GM21576 (cell line): ENCODE results near the gene GM2A.
"Not testable (repeated sequence)": the region's sequence is repeated elsewhere in the genome, so short reads cannot be mapped to it uniquely, and the experiment has no call there.

ENCODE experiments used
- ATAC-seq: cut with Tn5 transposase; IDR thresholded peaks from one replicate; pipeline ENCODE4 v1.9.1; 2021; ENCODE audit warnings: mild to moderate bottlenecking, moderate library complexity; ENCODE audit not compliant: unreplicated experiment

The GM2A gene

GRCh38 chr5:151227918-151228447 is 25.0 kb upstream of the GM2A start:
- no peak for ATAC-seq

DNA sequence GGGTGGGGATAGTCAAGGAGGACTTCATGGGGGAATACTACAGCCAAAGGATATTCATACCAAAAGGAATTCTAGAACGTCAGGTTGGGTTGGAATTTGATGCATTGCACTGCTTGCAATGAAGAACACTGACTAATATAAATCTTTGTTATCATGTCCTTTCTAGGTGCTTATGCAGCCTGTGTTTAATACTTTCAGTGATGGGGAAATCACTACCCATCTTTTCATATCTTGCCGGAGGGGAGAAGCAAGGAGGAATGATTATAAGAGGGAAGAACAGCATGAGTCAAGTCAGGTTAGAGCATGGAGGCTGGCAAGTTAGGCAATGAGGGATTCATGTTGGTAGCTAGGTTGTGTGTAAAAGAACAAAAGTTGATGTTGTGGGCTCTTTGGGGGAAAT is 24.0 kb upstream of the GM2A start:
- no peak for ATAC-seq

DNA sequence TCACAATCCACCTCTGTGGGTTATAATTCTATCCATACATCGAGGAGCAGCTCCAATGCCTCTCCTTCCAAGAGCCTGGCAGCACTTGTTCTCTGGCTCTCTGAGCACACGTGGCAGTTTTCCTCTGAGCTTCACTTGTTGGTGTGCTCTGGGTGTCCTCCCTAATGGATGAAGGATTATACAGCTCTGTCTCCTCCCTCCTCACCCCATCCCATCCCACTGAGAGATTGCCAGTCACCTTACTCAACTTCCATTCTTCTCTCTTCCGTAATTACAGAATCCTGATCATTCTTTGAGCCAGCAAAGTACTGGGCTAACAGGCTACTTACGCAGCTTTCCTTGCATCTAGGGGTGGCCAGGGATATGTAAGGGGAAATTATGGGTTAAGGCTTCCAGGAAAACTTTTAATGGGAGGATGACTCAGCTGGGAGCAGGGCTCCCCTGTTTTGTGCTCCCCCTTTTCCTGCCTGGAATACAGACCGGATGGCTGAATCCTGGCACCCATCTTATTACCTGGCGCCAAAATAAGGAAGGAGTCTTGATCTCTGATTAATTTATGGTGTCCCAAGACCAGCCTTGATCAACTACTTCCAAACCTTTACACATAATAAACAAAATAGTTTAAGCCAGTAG is 22.8 kb upstream of the GM2A start:
- no peak for ATAC-seq

DNA sequence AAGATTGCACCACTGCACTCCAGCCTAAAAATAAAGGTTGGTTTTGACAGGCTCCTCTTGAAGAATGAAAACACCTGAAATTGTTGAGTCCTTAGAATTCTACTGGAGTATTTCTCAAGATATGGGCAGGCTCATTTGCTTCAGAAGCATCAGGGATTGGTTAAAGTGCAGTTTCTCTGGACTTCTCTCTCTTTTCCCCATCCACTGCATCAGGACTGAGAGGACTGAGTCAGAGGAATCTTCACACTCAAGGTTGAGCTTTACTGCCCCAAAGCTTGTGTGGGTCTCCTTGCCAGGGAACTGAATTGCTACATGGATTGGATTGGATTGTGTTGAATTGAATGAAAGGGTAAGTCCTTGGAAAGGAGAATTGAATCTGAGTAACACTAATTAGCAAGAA is 21.6 kb upstream of the GM2A start:
- no peak for ATAC-seq

GRCh38 chr5:151233616-151234085 is 19.3 kb upstream of the GM2A start:
- ATAC-seq, result peak; percentile 57

DNA sequence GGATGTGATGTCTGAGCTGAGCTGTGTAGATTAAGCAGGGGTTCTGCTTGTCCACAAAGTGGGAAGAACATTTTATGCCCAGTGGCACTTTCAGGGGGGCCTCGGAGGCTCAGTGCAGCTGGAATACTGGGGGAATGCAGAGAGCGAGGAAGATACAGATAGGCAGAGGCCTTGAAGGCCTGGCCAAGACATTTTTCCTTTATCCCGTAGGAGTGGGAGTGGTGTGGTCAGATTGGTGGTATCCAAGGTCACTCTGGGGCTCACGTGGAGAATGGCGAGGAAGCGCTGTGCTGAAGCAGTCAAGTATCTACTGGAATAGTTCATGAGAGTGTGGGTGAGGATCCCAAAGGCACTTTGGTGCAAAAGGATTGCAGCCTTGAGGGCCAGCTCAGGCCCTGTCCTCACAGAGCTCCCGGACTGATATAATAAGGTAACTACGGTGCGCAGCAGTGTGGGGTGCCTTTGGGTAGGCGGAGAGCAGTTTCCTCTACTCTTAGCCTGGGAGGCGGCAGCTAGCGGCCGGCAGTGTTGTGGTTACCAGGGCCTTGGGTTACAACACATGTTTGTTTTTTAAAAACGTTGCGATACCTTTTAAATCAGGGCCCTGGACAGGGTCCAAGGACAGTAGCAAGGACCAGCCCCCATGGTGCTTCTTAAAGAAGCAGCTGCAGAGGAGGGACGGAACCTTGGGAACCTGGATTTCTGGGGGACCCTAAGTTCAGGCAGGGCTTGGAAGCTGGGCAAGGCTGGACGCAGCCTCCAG is 18.3 kb upstream of the GM2A start:
- peak; percentile 71 for ATAC-seq

- not testable (repeated sequence) for ATAC-seq
These were observed 17.8 kb upstream of the GM2A start for GRCh38 chr5:151235239-151235571.

GRCh38 chr5:151236888-151237287 is 16.1 kb upstream of the GM2A start:
- no peak for ATAC-seq

DNA sequence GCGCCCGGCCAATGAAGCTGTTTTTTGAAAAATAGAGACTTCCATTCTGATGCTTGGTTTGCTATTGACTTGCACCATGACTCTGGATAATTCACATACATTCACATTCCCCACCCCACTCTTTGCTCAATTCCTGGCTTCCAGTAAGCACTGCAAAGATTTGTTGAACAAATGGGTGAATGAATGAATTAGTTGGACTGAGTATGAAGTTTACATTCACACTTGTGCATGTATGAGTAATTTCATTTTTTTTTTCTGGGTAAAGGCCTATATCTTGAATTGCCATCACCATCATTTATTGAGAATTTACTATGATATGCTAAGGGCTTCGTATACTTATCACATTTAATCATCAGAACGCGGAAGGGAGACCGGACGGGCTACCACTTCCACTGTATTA is 15.3 kb upstream of the GM2A start:
- ATAC-seq, result no peak

DNA sequence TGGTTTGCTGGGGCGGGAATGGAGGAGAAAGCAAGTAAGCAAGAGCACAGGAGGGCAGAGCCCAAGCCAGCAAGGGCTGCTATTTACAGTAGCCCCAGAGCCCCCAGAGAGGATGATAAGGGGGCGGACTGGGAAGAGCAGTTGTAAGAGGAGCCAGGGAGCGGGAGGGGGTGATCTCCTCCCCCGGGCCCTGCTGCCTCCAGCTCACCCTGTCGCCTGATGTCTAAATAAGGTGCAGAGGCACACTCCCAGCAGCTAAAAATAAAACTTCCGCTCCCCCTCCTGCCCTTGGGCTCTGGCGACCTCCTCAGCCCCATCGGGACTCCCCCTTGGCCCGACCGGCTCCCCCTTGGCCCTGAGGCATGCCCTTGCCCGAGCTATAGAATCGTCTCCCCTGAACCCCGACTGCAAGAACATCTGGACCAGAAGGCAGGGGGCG is 14.7 kb upstream of the GM2A start:
- peak; percentile 38 for ATAC-seq

DNA sequence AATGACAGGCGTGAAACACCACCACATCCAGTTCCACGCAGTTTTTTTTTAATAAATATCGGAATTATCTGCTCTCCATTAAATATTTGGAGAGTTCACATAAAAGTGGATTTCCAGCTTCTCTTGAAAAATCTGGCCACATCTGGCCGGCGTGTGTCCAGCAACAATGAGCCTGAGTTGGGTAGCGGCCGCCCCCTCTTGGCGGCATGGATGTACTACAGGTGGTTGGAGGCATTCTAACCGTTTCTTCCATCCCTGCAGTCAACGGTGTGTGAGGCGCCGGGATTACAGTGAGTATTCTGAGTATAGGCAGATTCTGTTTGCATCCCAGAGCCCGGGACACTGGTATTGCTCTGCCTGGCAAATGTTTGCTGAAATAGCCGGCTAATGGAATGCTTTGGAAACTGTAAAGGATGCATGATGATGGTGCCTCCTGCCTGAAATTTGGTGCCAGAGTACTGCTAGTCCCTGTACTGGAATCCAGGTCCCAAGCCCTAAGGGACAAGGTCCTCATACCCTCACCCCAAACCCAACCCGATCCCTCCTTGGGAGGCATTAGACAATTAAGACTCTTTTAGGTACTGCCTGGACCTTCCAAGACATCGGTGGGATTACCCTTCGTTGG is 13.6 kb upstream of the GM2A start:
- ATAC-seq, result no peak

DNA sequence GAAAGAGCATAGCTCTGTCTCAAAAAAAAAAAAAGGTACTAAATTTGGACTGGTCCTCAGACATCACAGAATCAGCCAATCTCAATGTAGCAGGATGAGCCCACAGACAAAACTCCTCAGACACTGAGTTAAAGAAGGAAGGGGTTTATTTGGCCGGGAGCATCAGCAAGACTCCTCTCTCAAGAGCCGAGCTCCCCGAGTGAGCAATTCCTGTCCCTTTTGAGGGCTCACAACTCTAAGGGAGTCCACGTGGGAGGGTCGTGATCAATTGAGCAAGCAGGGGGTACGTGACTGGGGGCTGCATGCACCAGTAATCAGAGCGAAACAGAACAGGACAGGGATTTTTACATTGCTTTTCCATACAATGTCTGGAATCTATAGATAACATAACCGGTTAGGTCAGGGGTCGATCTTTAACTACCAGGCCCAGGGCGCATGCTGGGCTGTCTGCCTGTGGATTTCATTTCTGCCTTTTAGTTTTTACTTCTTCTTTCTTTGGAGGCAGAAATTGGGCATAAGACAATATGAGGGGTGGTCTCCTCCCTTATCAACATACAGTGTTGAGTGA is 12.6 kb upstream of the GM2A start:
- ATAC-seq, result not testable (repeated sequence)

- peak; percentile 42 for ATAC-seq
These were observed 11.9 kb upstream of the GM2A start for GRCh38 chr5:151240924-151241635.

DNA sequence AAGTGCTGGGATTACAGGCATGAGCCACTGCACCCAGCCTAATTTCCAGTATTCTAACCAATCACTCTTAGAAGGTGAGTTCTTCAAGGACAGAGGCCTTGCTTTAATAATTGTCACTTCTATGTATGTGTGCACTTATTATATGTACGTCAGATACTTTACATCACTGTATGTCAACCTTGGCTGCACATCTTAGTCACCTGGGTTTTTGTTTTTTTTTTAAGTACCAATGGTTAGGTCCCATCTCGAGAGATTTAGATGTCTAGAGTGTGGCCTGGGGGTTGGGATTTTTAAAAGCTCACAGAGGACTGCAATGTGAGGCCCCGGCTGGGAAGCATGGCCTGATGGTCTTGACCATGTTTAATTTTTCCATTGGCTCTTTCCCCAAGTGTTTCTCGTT is 9.9 kb upstream of the GM2A start:
- no peak for ATAC-seq

DNA sequence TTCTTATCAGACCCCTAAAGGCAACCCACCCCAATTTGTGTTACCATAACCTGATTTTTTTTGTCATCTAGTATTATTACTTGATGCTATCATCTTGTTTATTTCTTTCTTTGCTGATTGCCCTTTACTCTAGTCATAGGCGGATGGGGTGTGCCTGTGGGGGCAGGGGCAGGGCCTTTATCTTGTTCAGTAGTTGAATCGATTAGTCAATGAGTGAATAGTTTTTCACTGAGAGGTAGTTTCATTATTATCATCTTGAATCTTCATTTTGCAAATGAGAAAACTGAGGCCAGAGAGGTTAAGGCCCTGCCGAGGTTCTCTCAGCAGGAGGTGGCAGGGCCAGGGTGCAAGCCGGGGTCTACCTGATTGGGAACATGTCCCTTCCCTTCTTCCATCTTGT is 9.4 kb upstream of the GM2A start:
- no peak for ATAC-seq

DNA sequence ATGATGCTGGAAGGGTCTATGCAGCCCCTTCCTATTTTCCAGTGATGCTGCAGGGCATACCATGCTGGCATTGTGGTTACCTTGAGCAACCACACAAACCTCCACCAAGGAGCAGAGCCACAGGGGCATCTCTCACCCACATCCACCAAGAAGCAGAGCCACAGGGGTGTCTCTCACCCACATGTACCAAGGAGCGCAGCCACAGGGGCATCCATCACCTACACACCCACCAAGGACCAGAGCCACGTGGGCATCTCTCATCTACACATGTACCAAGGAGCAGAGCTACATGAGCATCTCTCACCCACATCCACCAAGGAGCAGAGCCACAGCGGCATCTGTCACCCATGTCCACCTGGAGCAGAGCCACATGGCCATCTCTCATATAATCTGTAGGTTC is 8.8 kb upstream of the GM2A start:
- ATAC-seq, result no peak

DNA sequence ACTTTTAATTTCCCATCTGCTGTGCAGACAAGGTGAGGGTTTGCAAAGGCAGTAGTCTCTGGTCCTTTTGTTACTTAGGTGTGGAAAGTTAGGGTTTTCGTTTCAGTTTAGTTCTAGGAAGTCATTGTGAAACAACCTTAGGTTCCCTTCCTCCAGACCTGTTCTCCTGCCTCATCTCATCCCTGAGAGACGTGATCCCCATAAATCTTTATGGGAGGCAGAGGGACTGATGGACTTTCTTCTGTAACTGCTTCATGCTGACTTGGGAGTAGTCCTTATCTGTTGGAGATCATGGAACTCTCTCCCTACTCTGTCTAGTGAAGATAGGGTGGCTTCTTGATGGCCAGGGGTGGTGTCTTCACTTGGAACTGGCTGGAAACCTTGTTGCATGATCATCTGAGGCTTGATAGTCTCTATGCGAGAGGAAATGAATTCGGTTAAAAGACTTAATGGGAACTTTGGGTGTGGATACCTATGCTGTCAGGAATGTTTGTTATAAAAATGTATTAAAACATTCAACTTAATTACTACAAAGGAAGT is 7.2 kb upstream of the GM2A start:
- ATAC-seq, result no peak

- ATAC-seq, result no peak
These were observed 4.3 kb upstream of the GM2A start for GRCh38 chr5:151248651-151249050.

GRCh38 chr5:151249281-151249680 is 3.7 kb upstream of the GM2A start:
- no peak for ATAC-seq

- ATAC-seq, result no peak
These were observed 2.5 kb upstream of the GM2A start for GRCh38 chr5:151250346-151251000.
